HCT116 (cell line): ENCODE data around the gene VWA5B1.

ENCODE experiments used
- CTCF ChIP-seq, 3 experiments: fragments of 200-600 bp in 1 of 3; sonication (generic) in 1 of 3; IDR thresholded peaks in 2 of 3; conservative IDR thresholded peaks in 1 of 3; 2 replicates each; pipeline ENCODE4 v1.5.1; 2012 to 2017; ENCODE audit warnings: low read depth in 2 of 3, low read length in 2 of 3, antibody characterized with exemption in 1 of 3, borderline replicate concordance in 1 of 3, control low read depth in 1 of 3, mild to moderate bottlenecking in 1 of 3, mixed read lengths in 1 of 3, mixed run types in 1 of 3, moderate library complexity in 1 of 3; ENCODE audit not compliant: insufficient read depth in 1 of 3
- POLR2AphosphoS5 ChIP-seq: IDR thresholded peaks from 2 replicates; pipeline ENCODE4 v1.6.1; 2011; ENCODE audit warnings: mild to moderate bottlenecking, low read depth, low read length, moderate library complexity

GRCh38 chr1:20329793-20330542 is 39.3 kb downstream of the VWA5B1 start:
- TF ChIP-seq CTCF (IDR thresholded peaks at IDR 0.05 in 2 of 3, conservative IDR thresholded peaks at IDR 0.05 in 1 of 3; ENCODE audit: borderline replicate concordance in 1 of 3, insufficient read depth in 1 of 3, low read depth in 2 of 3, low read length in 2 of 3) (peak; percentile 30 to 48 (median 48); a peak in 4 of 6 replicates), POLR2AphosphoS5 (no peak)
